Ascending aorta (tissue), 2 donors: Measurements from ENCODE around the gene WHRN. TPM values are rescaled to one million over a fixed set of nuclear protein-coding genes. Genes with fewer than 3 reads are reported as not detected.

Source experiments
- DNase-seq, 2 donors: peaks; one replicate each; pipeline ENCODE4 v3.0.0-alpha.2; 2019; ENCODE audit warnings: low spot score in 2 of 2
- H3K27ac ChIP-seq, 2 donors: fragments of 200-600 bp; sonication (generic); one replicate each; pipeline ENCODE4 v1.5.1; 2016 to 2017; ENCODE audit warnings: mild to moderate bottlenecking in 1 of 2
- H3K27me3 ChIP-seq: fragments of 200-600 bp; sonication (generic); one replicate; pipeline ENCODE4 v1.5.1; 2017
- H3K36me3 ChIP-seq, 2 donors: fragments of 200-600 bp; sonication (generic); one replicate each; pipeline ENCODE4 v1.5.1; 2016
- H3K4me1 ChIP-seq, 2 donors: fragments of 200-600 bp; sonication (generic); one replicate each; pipeline ENCODE4 v1.5.1; 2016 to 2017; ENCODE audit warnings: mild to moderate bottlenecking in 1 of 2
- H3K4me3 ChIP-seq, 2 donors: fragments of 200-600 bp; sonication (generic); one replicate each; pipeline ENCODE4 v1.5.1; 2016 to 2017; ENCODE audit warnings: mild to moderate bottlenecking in 1 of 2
- H3K9me3 ChIP-seq, 2 donors: fragments of 200-600 bp; sonication (generic); one replicate each; pipeline ENCODE4 v1.5.1; 2016
- CTCF ChIP-seq, 3 experiments: fragments of 200-600 bp in 2 of 3; fragments of 450-650 bp in 1 of 3; sonication (generic) in 2 of 3; IDR thresholded peaks; one replicate each; pipeline ENCODE4 v1.5.1; 2016 to 2019; ENCODE audit warnings: antibody characterized with exemption in 3 of 3, mild to moderate bottlenecking in 1 of 3, moderate library complexity in 1 of 3
- intact Hi-C: fragments of 100-400 bp; cut with DNase I; formaldehyde crosslinking; loops from one replicate; pipeline ENCODE4 v1.15.1; 2023
- total RNA-seq: library from RNA; depleted of rRNA; stranded (reverse); fragments of >200 nt; gene quantifications from one replicate; pipeline ENCODE4 v1.1.0, GENCODE V29; 2016

The WHRN gene
- total RNA-seq, 1 donor from 2014 or later = 3.9 TPM

- H3K9me3 ChIP-seq = no peaks in the 10 kb centered on the region
- no peak overlapping the region for H3K27ac ChIP-seq
- no peaks in the 10 kb centered on the region for H3K36me3 ChIP-seq
- no peaks in the 10 kb centered on the region for H3K27me3 ChIP-seq
- TF ChIP-seq CTCF (IDR thresholded peaks at IDR 0.05) = no peak
- no peaks in the 10 kb centered on the region for H3K4me1 ChIP-seq
- no peak overlapping the region for H3K4me3 ChIP-seq
- intact Hi-C loops = no loop called here
- peak in 1 of 2 donors; percentile 50 for DNase-seq
Observed at GRCh38 chr9:114476891-114477469, 28.3 kb downstream of the WHRN start.

GRCh38 chr9:114475412-114476135 lies 29.7 kb downstream of the WHRN start:
- Histone ChIP-seq H3K4me3 (no peak overlapping the region), H3K9me3 (no peaks in the 10 kb centered on the region), H3K27me3 (no peaks in the 10 kb centered on the region), H3K36me3 (no peaks in the 10 kb centered on the region), H3K4me1 (no peaks in the 10 kb centered on the region), H3K27ac (no peak overlapping the region)
- no peak for TF ChIP-seq CTCF (IDR thresholded peaks at IDR 0.05)
- intact Hi-C loops = no loop called here
- peak in 1 of 2 donors; percentile 40 for DNase-seq

GRCh38 chr9:114474425-114474824 lies 30.8 kb downstream of the WHRN start:
- no peak for DNase-seq
- Histone ChIP-seq H3K27ac (no peak overlapping the region), H3K9me3 (no peaks in the 10 kb centered on the region), H3K36me3 (no peaks in the 10 kb centered on the region), H3K27me3 (no peaks in the 10 kb centered on the region), H3K4me3 (no peak overlapping the region), H3K4me1 (no peaks in the 10 kb centered on the region)
- TF ChIP-seq CTCF (IDR thresholded peaks at IDR 0.05) = no peak
- intact Hi-C loops = no loop called here

- Histone ChIP-seq H3K36me3 (no peaks in the 10 kb centered on the region), H3K9me3 (no peaks in the 10 kb centered on the region), H3K27ac (no peak overlapping the region), H3K27me3 (no peaks in the 10 kb centered on the region), H3K4me3 (no peak overlapping the region), H3K4me1 (no peaks in the 10 kb centered on the region)
- DNase-seq = no peak
- intact Hi-C loops = no loop called here
- no peak for TF ChIP-seq CTCF (IDR thresholded peaks at IDR 0.05)
Observed at GRCh38 chr9:114473447-114473801, 31.8 kb downstream of the WHRN start.

GRCh38 chr9:114472765-114473446 lies 32.4 kb downstream of the WHRN start:
- peak in 1 of 2 donors; percentile 12 for DNase-seq
- intact Hi-C loops = no loop called here
- no peak overlapping the region for H3K4me3 ChIP-seq
- H3K27me3 ChIP-seq = no peaks in the 10 kb centered on the region
- H3K4me1 ChIP-seq = no peaks in the 10 kb centered on the region
- TF ChIP-seq CTCF (IDR thresholded peaks at IDR 0.05) = no peak
- no peaks in the 10 kb centered on the region for H3K36me3 ChIP-seq
- no peak overlapping the region for H3K27ac ChIP-seq
- no peaks in the 10 kb centered on the region for H3K9me3 ChIP-seq
